HuH-7 (cell line): Measurements from ENCODE around the gene PHOSPHO2.

ENCODE experiments used
- DNase-seq: peaks from one replicate; pipeline ENCODE4 v3.0.0; 2011; ENCODE audit warnings: low spot score

Gene PHOSPHO2

DNA sequence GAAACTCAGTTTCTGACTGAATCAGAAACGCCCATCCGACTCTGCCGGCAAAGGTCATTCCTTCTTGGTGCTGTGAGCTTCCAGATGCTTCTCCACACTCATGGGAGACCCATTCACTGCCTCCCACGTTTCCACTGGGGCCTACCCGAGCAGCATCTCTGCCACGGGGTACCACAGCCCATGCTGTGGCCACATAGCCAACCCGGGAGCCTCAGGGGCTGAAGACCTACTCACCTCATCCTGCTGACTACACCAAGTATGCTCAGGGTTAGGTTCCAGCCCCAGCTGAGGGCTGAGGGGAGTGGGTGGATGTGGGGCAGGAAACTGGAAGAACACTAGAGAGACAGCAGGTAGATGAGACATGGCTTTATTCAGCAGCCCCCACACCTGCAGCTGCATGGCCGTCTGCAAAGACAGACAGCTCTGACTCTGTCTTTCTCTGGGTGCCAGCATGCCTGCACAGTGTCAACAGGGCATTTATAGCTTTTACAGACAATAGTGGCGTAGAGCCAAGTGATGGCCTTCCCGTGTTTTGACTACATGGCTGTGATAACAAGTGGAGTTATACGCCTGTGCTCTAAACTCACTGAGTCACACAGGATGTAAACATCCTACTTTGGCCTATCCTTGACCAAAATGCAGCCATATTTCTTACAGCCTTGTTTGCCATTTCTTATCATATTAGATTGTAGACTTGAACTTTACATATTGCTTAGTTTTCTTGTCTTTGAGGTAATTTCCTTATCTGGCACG, 22.8 kb downstream of the PHOSPHO2 start:
- no peak for DNase-seq

- no peak for DNase-seq
Measured at GRCh38 chr2:169717691-169718063, 23.4 kb downstream of the PHOSPHO2 start.

DNA sequence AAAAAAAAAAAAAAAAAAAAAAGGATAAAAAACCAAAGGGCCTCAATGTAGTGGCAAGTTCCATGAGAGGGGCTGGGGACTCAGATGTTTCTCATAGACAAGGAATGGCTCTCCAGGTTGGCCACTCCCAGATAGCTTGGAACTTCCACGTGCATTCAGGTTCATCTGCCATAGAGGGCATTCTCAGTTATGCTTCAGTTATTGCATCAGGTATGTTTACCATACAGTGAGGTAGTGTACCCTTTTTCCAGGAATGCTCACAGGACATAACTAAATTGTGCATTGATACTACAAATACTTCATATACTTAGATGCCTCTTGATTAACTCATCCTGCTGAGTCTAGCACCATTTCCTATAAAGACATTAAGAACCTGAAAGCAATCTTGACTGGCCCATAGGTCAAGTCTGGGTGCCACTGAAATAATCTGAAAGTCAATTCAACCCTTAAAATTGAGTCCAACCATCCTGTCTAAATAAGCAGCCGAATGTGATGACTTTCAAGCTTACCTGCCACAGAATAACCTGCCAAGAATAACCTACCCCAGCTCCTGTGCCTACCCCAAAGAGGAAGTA, 24.7 kb downstream of the PHOSPHO2 start:
- no peak for DNase-seq

DNA sequence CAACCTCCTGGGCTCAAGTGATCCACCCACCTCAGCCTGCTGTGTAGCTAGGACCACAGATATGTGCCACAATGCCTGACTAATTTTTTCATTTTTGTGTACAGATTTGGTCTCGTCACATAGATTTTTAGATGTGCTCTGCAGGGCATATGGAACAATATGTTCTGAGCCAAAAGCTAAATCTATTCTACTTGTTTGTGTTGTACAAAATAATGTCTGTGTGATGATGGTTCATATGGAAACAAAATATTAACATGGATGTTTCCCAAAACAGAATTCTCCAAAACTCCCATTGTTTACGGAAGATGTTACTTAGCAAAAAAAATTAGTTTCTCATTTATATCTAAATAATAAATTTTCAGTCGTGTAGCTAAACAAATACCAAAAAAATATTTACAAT, 26.7 kb downstream of the PHOSPHO2 start:
- DNase-seq = no peak

DNA sequence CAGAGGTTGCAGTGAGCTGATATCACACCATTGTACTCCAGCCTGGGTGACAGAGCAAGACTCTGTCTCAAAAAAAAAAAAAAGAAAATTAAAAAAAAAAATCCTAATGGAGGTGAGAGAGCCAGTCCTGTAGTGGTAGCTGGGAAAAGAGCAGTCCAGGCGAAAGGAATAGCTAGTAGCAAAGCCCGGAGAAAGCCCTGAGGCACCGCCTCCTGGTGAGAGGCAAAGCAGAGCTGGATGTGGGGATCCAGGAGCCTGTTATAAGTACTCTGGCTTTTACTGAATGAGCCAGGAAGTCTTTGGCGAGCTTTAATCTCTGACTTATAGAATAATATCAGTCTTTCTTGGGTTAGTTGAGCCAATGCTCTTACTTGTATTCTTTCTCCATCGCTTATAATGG, 32.8 kb downstream of the PHOSPHO2 start:
- DNase-seq = no peak

DNA sequence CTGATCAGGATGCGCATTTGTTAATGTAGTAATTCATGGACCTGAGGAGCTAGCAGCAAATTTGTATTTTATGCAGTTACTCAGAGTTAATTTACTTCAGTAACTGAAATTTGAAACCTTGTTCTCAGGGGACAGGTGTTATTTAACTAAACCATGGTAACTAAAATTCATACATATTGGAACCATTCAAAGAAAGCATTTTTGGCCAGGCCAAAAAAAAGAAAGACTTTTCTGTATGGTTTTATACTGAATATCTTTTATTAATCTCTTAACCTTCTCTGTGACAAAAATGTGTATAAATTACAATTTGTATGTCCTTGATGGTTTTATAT, 35.0 kb downstream of the PHOSPHO2 start:
- DNase-seq = no peak

GRCh38 chr2:169732075-169732474, 37.8 kb downstream of the PHOSPHO2 start:
- no peak for DNase-seq

DNA sequence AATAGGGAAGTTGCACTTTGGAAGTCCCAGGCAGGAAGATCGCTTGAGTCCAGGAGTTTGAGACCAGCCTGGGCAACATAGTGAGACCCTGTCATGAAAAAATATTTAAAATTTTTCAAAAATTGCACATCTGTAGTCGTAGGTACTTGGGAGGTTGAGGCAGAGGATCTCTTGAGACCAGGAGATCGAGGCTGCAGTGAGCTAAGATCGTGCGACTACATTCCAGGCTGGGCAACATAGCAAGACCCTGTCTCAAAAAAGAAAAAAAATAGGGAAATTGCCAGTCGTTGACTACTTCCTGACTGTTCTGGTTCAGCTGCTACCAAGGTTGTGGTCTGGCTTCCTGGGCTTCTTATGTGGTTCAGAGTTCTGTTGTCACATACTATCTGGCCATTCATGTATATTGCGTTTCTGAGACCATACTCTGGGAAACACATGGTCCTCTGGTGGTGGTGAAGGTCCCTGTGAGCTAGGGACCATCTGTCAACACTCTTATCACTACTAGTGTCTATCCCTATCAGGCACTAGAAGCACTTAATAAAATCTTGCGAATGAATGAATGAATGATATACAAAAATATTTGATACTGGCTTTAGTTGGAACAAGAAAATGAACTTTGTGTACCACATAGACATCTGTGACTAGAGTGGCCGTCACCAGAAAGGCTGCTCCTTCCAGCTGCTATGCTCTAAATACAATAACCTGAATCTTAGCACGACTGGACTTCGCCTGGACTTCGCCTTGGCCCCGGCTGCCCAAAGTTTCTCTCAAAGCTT, 38.5 kb downstream of the PHOSPHO2 start:
- DNase-seq = peak; percentile 42

GRCh38 chr2:169734169-169734847, 40.0 kb downstream of the PHOSPHO2 start:
- peak; percentile 43 for DNase-seq

- DNase-seq = no peak
Measured at GRCh38 chr2:169735623-169736022, 41.4 kb downstream of the PHOSPHO2 start.

DNA sequence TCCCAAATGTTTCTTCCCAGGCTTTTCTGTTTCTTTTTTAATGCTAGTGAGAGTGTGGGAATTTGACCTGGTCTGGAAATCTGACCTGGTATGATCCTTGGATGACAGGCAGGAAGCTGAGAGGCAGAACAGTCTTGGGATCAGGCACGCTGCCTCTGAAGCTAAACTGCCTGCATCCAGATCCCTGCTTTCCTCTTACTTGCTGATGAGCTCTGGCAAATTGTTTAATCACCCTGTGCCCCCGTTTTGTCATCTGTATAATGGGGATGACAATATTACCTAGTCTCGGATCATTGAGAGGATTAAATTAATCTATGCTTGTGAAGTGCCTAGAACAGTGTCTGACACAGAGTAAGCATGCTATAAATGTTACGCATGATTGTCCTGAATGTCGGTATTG, 42.6 kb downstream of the PHOSPHO2 start:
- DNase-seq = no peak

DNA sequence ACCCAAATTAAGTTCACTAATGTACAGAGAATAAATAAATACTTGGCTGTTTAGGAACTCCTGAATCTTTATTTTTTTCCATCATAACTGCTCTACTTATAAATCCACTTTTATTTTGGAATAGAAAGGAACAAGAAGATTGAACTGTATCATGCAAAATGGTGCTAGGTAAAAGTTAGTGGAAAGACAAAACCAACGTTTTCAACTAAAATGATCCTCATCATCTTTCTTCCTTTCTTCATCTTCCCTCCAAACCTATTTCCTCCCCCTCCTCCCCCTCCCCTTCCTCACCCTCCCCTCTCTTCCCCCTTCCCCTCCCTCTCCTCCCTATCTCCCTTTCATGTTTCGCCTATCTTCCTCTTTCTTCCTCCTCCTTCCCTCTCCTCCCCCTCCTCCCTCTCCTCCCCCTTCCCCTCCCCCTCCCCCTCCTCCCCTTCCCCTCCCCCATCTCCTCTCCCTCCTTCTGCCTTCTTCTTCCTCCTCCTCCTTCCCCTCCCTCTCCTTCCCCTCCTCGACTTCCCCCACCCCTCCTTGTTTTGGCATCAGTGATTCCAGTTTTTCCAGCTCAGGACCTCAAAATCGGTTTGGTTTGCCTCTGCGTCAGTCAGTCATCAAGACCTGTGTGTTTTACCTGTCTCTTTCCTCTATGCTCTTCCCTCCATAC, 44.4 kb downstream of the PHOSPHO2 start:
- no peak for DNase-seq

DNA sequence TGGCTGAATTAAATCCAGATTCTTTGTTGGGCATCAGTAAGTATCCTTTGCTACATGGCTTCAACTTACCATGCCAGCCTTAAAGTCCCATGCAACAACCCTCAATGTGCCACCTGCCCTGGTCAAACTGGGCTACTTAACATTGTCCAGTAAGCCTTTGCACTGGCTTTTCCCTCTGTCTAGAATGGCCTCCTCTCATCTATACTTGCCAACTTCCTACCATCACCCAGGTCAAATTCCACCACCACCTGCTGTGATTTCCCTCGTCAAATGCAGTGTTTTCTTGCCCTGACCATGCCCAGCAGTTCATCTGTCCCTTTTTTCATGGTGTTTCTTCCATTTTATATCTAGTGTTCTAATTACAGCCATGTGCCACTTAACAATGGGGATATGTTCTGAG, 45.1 kb downstream of the PHOSPHO2 start:
- DNase-seq = no peak

GRCh38 chr2:169743549-169743948, 49.3 kb downstream of the PHOSPHO2 start:
- no peak for DNase-seq

DNA sequence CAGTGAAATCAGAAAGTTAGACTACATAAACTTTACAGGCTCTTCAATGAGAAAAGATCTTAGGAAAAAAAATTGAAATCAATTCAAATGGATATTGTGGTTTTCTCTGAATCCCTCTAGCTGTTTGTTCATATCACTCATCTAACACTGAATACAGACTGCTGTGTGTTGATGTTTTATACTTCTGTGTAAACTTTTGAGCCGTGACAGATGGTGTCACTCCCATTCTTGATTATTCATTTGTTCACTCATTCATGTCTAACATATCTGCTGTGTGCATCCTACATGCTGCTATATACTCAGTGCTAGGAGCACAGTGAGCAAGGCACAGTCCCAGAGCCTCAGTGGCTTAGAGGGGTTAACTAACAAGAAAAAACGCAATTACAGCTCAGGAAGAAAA, 52.0 kb downstream of the PHOSPHO2 start:
- DNase-seq = no peak

DNA sequence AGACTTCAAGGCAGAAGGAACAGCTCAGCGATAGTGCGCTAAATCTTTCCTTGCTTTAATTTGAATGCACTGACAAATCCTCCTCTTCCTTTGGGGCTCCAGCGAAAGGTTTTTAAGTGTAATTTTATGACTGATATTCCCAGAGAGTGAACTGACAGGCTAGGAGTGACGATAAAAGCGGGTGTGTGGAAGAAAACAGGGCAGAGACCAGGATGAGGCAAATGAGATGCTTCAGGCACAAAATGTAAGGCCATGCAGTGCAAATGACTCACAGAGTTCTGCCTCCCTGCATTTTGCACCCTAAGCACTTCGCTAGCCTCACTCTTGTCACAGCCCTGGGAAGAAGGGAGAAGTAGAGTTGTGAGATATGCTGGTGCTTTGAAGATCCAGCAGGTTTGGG, 54.0 kb downstream of the PHOSPHO2 start:
- DNase-seq = no peak
